ENCODE results near the gene ASB1. TPM values are rescaled to one million over a fixed set of nuclear protein-coding genes. Genes with fewer than 3 reads are reported as not detected.

Gene ASB1
- total RNA-seq, 1 experiment from 2014 or later: 24.7 TPM

DNA sequence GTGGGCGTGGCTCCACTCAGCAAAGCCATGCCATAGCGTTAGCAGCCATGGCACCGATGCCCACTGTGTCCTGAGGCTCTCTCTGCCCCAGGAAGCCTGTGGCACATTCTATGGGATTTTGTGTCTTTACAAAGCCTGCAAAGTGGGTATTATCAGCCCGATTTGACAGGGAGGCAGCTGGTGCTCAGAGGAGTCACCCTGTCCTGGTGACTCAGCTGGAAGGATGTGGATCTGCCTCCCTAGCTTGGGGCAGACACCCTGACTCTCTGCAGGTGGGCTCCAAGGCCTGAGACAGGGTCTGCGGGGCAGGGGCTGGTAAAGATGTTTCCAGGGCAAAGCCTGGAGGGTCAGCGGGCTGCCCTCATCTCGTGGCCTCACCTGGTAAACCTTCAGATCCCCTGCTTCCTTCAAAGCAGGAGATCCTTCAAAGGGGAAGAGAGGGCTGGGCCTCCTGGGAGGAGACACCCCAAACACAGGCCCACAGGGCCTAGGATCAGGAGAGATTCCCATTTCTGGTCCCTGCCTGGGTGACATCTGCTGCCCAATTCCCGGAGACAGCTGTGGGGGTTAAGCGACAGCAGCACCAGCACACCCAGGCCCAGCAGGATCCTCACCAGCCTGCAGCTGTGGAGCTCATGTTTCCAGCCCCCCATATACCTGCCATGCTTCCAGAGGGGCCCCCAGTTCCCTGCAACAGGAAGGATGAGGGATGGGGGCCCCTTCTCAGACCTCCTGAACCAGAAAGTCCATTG is 3.0 kb upstream of the ASB1 start:
- Histone ChIP-seq H3K4me1 (replicated peaks) (peaks cover 37% of the 10 kb centered on the region), H3K4me3 (no peak overlapping the region), H3K36me3 (peaks cover 18% of the 10 kb centered on the region), H3K27ac (no peak overlapping the region), H3K9me3 (replicated peaks) (no peaks in the 10 kb centered on the region), H3K27me3 (replicated peaks) (no peaks in the 10 kb centered on the region)
- DNase-seq (ENCODE audit: low read depth in 1 of 2, low spot score in 2 of 2): no peak

- Histone ChIP-seq H3K27ac (no peak overlapping the region), H3K27me3 (replicated peaks) (no peaks in the 10 kb centered on the region), H3K4me1 (replicated peaks) (peaks cover 34% of the 10 kb centered on the region), H3K36me3 (peaks cover 21% of the 10 kb centered on the region), H3K4me3 (no peak overlapping the region), H3K9me3 (replicated peaks) (no peaks in the 10 kb centered on the region)
- no peak for DNase-seq (ENCODE audit: low read depth in 1 of 2, low spot score in 2 of 2)
Measured at GRCh38 chr2:238424313-238424700, 2.4 kb upstream of the ASB1 start.

GRCh38 chr2:238425505-238425978 is 1.2 kb upstream of the ASB1 start:
- no peak for DNase-seq (ENCODE audit: low read depth in 1 of 2, low spot score in 2 of 2)
- Histone ChIP-seq H3K4me1 (replicated peaks) (peaks cover 33% of the 10 kb centered on the region), H3K27ac (0 out of 2 replicates have a peak overlapping the region, but pooled peaks have one; percentile 97), H3K4me3 (peak overlapping the region; percentile 92), H3K27me3 (replicated peaks) (no peaks in the 10 kb centered on the region), H3K9me3 (replicated peaks) (no peaks in the 10 kb centered on the region), H3K36me3 (peaks cover 31% of the 10 kb centered on the region)

- DNase-seq (ENCODE audit: low read depth in 1 of 2, low spot score in 2 of 2): peak in 1 of 2 experiments; percentile 76
- peak overlapping the region; percentile 92 for H3K4me3 ChIP-seq
- peaks cover 37% of the 10 kb centered on the region for H3K36me3 ChIP-seq
- H3K4me1 ChIP-seq (replicated peaks): peaks cover 33% of the 10 kb centered on the region
- no peaks in the 10 kb centered on the region for H3K9me3 ChIP-seq (replicated peaks)
- H3K27ac ChIP-seq: peak overlapping the region; percentile 97
- no peaks in the 10 kb centered on the region for H3K27me3 ChIP-seq (replicated peaks)
Measured at GRCh38 chr2:238425979-238426567, 654 bp upstream of the ASB1 start.

DNA sequence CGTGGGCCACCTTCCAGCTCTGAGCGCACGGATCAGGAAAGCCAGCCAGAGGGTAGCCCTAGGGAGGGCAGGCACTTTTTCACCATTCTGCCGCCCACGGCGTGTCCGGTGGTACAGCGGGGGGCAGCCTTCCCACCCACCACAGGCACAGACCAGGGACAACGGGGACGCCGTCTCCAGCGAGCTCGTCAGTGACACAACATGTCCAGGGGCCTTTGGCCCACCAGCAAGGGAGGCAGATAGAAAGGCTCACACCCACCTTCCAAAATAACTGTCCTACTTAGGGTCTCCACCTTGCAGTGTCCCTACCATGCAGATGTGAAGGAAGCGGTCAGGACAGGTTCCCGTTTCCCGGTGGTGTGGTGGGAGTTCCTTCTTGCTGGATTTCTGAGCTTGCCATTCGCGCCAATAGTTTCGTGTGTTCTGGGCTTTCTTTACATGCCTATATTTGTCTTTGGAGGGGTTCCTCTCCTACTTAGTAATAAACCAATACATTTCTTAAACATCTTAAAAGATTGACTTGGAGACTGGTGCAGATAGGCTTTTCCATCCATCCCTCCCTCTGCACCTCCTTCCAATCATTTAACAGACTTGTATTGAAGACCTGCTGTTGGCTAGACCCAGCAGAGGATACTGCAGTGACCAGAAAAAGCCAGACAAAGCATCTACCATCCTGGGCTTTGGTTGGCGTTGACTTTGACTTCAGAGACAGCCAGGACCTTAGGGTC is 872 bp downstream of the ASB1 start:
- Histone ChIP-seq H3K4me3 (peak overlapping the region; percentile 92), H3K4me1 (replicated peaks) (peaks cover 33% of the 10 kb centered on the region), H3K9me3 (replicated peaks) (no peaks in the 10 kb centered on the region), H3K27ac (peak overlapping the region; percentile 97), H3K27me3 (replicated peaks) (no peaks in the 10 kb centered on the region), H3K36me3 (peaks cover 50% of the 10 kb centered on the region)
- no peak for DNase-seq (ENCODE audit: low read depth in 1 of 2, low spot score in 2 of 2)

- H3K4me3 ChIP-seq: no peak overlapping the region
- no peaks in the 10 kb centered on the region for H3K27me3 ChIP-seq (replicated peaks)
- DNase-seq (ENCODE audit: low read depth in 1 of 2, low spot score in 2 of 2): no peak
- peaks cover 63% of the 10 kb centered on the region for H3K36me3 ChIP-seq
- peaks cover 38% of the 10 kb centered on the region for H3K4me1 ChIP-seq (replicated peaks)
- no peaks in the 10 kb centered on the region for H3K9me3 ChIP-seq (replicated peaks)
- no peak overlapping the region for H3K27ac ChIP-seq
Measured at GRCh38 chr2:238428866-238429265, 2.1 kb downstream of the ASB1 start.

GRCh38 chr2:238430781-238431180 is 4.1 kb downstream of the ASB1 start:
- no peaks in the 10 kb centered on the region for H3K27me3 ChIP-seq (replicated peaks)
- no peaks in the 10 kb centered on the region for H3K9me3 ChIP-seq (replicated peaks)
- H3K4me1 ChIP-seq (replicated peaks): peaks cover 52% of the 10 kb centered on the region
- no peak for DNase-seq (ENCODE audit: low read depth in 1 of 2, low spot score in 2 of 2)
- H3K27ac ChIP-seq: no peak overlapping the region
- H3K4me3 ChIP-seq: no peak overlapping the region
- H3K36me3 ChIP-seq: peaks cover 78% of the 10 kb centered on the region

GRCh38 chr2:238431456-238431855 is 4.7 kb downstream of the ASB1 start:
- no peak for DNase-seq (ENCODE audit: low read depth in 1 of 2, low spot score in 2 of 2)
- H3K27ac ChIP-seq: no peak overlapping the region
- H3K27me3 ChIP-seq (replicated peaks): no peaks in the 10 kb centered on the region
- H3K9me3 ChIP-seq (replicated peaks): no peaks in the 10 kb centered on the region
- H3K4me3 ChIP-seq: no peak overlapping the region
- peaks cover 53% of the 10 kb centered on the region for H3K4me1 ChIP-seq (replicated peaks)
- peaks cover 84% of the 10 kb centered on the region for H3K36me3 ChIP-seq

DNA sequence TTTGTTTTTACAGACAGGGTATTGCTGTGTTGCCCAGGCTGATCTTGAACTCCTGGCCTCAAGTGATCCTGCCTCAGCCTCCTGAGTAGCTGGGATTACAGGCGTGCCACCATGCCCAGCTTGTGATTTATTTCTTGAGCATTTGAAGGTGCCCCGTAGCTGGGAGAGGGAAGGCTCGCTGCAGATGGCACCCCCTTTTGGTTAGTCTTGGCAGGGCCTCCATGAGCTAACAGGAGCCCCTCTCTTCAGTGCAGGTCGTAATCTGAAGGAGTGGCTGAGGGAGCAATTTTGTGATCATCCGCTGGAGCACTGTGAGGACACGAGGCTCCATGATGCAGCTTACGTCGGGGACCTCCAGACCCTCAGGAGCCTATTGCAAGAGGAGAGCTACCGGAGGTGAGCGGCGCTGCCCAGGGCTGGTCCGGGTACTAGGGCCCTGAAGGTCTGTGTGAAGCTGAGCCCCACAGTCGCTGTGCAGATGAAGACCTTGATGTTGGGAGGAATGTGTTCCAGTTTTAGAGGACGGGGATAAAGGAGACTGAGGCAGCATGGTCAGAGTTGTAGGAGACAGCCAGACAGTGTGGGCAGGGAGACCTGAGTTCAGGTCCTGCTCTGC is 6.7 kb downstream of the ASB1 start:
- DNase-seq (ENCODE audit: low read depth in 1 of 2, low spot score in 2 of 2): no peak
- H3K27me3 ChIP-seq (replicated peaks): no peaks in the 10 kb centered on the region
- H3K27ac ChIP-seq: peak overlapping the region; percentile 99
- peaks cover 51% of the 10 kb centered on the region for H3K4me1 ChIP-seq (replicated peaks)
- H3K4me3 ChIP-seq: no peak overlapping the region
- no peaks in the 10 kb centered on the region for H3K9me3 ChIP-seq (replicated peaks)
- peaks cover 88% of the 10 kb centered on the region for H3K36me3 ChIP-seq

- H3K9me3 ChIP-seq (replicated peaks): no peaks in the 10 kb centered on the region
- peaks cover 54% of the 10 kb centered on the region for H3K4me1 ChIP-seq (replicated peaks)
- peak overlapping the region; percentile 99 for H3K27ac ChIP-seq
- H3K36me3 ChIP-seq: peaks cover 90% of the 10 kb centered on the region
- DNase-seq (ENCODE audit: low read depth in 1 of 2, low spot score in 2 of 2): peak; percentile 83 to 87
- no peak overlapping the region for H3K4me3 ChIP-seq
- H3K27me3 ChIP-seq (replicated peaks): no peaks in the 10 kb centered on the region
Measured at GRCh38 chr2:238433941-238434845, 7.5 kb downstream of the ASB1 start.

DNA sequence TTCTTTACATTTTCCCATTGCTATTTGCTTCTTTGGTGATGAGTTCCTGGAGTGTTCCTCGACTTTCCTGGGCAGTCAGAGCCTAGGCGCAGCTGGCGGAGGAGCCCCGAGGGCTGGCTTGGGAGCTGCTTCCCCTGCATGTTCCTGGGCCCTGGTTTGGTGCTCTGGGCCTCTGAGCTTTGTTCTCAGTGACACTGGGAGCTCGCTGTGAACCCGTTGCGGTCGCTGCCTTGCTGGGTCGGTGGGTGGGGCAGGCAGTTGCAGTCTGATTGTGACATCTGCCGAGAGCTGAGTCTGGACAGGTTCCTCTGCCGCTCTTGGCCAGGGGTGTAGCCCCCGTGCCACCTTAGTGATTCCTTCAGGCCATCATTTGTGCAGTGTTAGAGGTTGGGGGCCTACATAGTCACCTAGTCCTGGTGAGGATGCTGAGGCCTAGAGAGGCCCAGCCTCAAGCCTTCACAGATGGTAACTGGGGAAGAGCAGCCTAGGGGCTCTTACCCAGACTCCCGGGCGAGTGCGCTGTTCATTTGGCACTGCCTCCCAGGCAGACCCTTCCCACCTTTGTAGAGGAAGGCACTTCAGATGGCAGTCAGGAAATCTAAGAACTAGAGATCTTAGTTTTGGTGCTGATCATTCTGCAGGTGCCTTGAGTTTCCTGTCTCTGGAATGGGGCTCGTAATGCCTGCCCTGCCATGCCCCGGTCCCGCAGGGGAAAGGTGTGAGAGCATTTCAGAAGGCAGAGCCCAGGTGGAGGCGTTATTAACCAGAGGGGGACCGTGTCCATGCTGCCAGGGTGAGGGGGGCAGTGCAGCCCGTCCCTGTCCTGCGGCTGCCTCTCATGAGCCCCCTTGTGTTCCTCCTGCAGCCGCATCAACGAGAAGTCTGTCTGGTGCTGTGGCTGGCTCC is 8.4 kb downstream of the ASB1 start:
- Histone ChIP-seq H3K27ac (peak overlapping the region; percentile 99), H3K27me3 (replicated peaks) (no peaks in the 10 kb centered on the region), H3K9me3 (replicated peaks) (no peaks in the 10 kb centered on the region), H3K4me1 (replicated peaks) (peaks cover 61% of the 10 kb centered on the region), H3K36me3 (peaks cover 88% of the 10 kb centered on the region), H3K4me3 (no peak overlapping the region)
- peak in 1 of 2 experiments; percentile 75 for DNase-seq (ENCODE audit: low read depth in 1 of 2, low spot score in 2 of 2)

DNA sequence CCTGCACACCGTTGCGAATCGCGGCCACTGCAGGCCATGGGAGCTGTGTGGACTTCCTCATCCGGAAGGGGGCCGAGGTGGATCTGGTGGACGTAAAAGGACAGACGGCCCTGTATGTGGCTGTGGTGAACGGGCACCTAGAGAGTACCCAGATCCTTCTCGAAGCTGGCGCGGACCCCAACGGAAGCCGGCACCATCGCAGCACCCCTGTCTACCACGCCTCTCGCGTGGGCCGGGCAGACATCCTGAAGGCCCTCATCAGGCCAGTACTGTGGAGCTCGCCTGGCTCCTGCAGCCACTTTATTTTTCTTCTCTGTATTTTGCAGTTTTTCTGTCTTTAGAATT is 9.0 kb downstream of the ASB1 start:
- no peaks in the 10 kb centered on the region for H3K9me3 ChIP-seq (replicated peaks)
- peaks cover 88% of the 10 kb centered on the region for H3K36me3 ChIP-seq
- no peak overlapping the region for H3K4me3 ChIP-seq
- H3K4me1 ChIP-seq (replicated peaks): peaks cover 68% of the 10 kb centered on the region
- no peak for DNase-seq (ENCODE audit: low read depth in 1 of 2, low spot score in 2 of 2)
- peak overlapping the region; percentile 99 for H3K27ac ChIP-seq
- no peaks in the 10 kb centered on the region for H3K27me3 ChIP-seq (replicated peaks)

Data from SJSA1 (cell line).